GM12875 (cell line): ENCODE results near the gene TMEM178B.
"Not testable (repeated sequence)": the region's sequence is repeated elsewhere in the genome, so short reads cannot be mapped to it uniquely, and the experiment has no call there.

Experiments used
- H3K4me3 ChIP-seq: one replicate; pipeline ENCODE4 v1.5.1; 2011; ENCODE audit warnings: low read depth, low read length, control low read depth
- TF ChIP-seq, protein P1 (sequence below): IDR thresholded peaks from 2 replicates; pipeline ENCODE4 v1.5.1; 2011; ENCODE audit warnings: low read depth, mild to moderate bottlenecking, control low read depth, inconsistent platforms, low read length, moderate library complexity, borderline replicate concordance; ENCODE audit not compliant: insufficient read depth

TMEM178B gene

DNA sequence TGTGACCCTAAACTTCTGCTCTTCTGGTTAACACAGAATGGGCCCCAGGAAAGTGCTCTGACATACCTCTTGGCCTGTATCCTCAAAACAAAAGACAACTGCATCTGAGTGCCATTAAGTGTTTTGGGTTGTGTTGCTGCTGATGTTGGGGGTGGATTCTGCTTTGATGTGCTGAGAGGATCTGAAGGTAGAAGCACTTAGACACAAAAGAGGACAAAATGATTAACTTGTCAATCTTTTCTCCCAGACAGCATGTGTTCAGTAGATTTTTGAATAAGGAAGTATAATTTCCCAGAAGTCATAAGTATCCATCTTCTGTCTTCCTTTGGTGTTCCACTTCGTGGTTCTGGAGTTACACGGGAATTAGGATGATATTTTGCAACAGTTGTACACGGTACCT lies 16.1 kb upstream of the TMEM178B start:
- H3K4me3 ChIP-seq: no peak overlapping the region
- TF ChIP-seq, protein P1, sequence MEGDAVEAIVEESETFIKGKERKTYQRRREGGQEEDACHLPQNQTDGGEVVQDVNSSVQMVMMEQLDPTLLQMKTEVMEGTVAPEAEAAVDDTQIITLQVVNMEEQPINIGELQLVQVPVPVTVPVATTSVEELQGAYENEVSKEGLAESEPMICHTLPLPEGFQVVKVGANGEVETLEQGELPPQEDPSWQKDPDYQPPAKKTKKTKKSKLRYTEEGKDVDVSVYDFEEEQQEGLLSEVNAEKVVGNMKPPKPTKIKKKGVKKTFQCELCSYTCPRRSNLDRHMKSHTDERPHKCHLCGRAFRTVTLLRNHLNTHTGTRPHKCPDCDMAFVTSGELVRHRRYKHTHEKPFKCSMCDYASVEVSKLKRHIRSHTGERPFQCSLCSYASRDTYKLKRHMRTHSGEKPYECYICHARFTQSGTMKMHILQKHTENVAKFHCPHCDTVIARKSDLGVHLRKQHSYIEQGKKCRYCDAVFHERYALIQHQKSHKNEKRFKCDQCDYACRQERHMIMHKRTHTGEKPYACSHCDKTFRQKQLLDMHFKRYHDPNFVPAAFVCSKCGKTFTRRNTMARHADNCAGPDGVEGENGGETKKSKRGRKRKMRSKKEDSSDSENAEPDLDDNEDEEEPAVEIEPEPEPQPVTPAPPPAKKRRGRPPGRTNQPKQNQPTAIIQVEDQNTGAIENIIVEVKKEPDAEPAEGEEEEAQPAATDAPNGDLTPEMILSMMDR: no peak

DNA sequence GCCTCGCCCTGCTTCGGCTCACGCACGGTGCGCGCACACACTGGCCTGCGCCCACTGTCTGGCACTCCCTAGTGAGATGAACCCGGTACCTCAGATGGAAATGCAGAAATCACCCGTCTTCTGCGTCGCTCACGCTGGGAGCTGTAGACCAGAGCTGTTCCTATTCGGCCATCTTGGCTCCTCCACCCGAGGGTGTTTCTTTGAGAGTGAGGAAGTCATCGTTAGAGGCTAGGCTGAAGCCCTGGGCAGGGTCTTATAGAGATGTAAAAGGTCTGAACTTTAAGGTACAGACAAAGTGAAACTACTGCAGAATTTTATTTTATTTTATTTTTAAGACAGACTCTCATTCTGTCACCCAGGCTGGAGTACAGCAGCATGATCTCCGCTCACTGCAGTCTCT lies 6.0 kb upstream of the TMEM178B start:
- H3K4me3 ChIP-seq: not testable (repeated sequence)

DNA sequence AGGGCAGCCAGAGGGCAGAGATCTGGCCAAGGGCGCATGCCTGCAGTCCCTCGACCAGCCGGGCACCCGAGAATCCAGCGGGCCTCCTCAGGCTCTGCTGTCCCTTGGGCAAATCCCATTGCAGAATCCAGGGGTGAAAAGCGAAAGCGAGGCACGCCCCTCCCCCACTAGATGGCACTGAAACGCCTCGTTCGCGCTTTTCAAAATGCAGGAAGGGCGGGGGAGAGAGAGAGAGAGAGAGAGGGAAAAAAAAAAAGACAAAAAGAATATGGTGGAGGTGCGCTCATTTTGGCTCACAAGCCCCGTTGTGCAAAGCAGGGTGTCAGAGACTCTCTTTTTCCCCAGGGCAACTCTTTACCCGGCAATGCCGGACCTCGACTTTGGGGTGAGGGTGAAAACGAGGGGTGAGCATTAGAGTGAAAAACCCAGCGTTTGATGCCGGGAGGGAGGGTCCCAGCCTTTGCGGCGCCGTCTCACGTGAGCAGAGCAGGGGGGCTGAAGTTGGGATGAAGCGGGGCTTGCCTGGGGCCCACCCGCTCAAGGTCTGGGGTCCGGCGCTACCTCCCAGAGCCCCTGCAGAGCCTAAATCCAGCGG lies 2.5 kb upstream of the TMEM178B start:
- no peak overlapping the region for H3K4me3 ChIP-seq
- TF ChIP-seq, protein P1: peak; percentile 25; the same call in 1 of the 2 replicates

DNA sequence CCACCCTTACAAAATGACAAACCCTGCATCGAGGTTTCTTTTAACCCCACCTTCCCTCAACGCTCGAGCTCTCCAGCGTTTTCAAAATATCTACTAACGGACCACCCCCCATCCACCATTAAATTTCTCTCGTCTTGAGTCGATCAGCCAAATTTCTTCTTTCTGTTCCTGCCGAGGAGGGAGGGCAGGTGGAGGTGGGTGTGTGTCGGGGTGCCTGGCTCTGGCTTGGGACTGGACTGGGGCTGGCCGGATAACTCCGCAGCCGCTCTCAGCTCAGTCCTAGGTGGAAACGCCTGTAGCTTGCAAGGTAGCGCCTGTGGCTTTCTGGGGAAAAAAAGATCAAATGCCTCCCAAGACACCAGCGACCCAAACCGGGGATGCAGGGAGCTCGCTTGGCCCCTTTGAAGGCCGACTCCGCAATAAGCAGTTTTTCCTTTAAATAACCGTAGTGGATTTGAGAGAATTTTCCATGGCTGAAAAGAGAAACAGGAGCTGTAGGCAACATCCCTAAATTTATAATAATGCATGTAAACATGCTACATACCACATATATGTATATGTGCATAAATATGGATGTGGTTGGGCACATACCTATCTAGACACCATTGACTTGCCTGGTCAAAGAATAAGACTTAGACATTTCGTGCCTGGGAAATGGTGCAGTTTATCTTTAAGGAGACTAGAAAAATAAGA lies 1.9 kb upstream of the TMEM178B start:
- TF ChIP-seq, protein P1: no peak

DNA sequence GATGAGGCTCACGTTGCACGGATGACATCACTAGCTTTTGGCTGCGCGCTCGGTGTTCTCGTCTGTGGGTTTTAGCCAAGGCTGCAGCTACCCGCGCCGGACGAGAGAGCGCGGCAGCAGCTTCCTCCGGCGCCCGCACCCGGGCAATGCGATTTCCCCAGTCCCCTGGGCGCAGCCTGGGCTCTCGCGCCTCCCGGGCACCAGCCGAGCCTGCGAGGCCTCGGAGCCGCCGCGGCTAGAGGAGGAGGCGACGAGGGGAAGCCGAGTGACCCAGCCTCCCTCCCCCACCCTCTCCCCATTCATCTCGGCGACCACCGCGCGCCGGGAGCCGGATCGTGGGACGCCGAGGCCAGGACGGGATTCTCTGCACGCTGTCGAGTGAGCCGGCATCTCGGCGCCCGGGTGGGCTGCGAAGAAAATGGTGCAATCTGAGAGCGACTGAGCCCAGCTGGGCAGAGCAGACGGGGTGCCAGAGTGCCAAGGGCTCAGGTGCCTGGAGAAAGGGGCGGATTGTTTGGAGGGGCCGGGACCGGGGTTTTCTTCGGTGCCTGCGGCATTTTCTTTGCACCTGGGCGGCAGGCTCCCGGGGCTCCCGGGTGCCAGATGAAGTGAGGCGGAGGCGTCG lies 1.2 kb upstream of the TMEM178B start:
- no peak overlapping the region for H3K4me3 ChIP-seq
- TF ChIP-seq, protein P1: no peak

More for the DNA sequence above, 1.9 kb upstream of the TMEM178B start:
- no peak overlapping the region for H3K4me3 ChIP-seq

DNA sequence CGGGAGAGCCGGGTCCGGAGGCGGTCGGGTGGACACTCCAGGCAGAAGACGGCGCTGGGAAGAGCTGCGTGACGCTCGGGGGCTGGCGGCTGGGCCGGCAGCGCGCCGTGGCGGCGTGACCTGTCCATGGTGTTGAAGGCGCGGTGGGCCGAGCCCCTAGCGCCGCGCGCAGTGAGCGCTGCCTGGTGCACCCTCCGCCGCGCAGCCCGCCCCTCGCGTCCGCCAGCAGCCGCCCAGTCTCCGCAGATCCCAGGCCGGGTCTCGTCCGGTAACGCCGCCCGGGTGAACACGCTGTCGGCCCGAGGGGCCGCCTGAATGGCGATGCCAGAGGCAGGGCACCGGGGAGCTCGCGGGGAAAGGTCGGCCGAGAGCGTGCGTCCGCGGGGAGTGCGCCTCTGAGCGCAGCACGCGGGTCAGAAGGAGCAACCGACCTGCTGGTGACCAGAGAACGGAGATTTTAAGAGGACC lies 657 bp upstream of the TMEM178B start:
- H3K4me3 ChIP-seq: no peak overlapping the region
- TF ChIP-seq, protein P1: no peak

DNA sequence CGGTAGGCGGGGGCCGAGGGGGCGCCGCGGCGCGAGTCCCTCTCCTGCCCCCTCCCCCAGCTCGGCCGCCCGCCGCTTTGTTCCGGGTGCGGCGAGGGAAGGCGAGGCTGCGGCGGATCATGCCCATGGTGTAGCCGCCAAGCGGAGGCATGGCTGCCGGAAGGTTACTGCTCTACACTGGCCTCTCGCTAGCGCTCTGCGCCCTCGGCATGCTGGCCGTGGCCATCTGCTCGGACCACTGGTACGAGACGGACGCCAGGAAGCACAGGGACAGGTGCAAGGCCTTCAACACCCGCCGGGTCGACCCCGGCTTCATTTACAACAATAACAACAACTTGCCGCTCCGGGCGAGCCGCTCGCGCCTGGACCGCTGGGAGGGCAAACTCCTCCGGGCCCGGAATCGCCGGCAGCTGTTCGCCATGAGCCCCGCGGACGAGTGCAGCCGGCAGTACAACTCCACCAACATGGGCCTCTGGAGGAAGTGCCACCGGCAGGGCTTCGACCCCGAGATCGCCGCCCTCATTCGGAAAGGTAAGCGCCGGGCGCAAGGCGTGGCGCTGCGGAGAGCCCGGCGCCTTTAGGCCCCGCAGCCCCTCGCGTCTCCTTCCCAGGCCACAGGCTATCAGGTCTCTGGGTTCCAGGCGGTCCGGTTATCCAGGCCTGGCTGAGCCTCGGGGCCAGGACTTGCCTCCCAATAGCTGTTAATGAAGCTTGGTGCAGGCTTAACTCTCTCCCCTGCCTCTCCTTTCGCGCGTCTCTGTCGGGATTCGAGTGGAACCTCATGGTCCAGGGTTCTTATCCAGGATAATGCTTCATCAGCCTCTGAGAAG lies 513 bp downstream of the TMEM178B start:
- TF ChIP-seq, protein P1: no peak
- H3K4me3 ChIP-seq: no peak overlapping the region
